ENCODE results near the gene PLA2G4D. TPM values are rescaled to one million over a fixed set of nuclear protein-coding genes. Genes with fewer than 3 reads are reported as not detected.

Gene PLA2G4D
- total RNA-seq, 2 experiments from 2014 or later, result not detected

GRCh38 chr15:42063122-42063848 lies 31.1 kb downstream of the PLA2G4D start:
- POLR2A ChIA-PET, result no interaction called here
- CTCF ChIA-PET, result interaction anchor here (1.1 to 3.7 kb wide), 2 partner anchors 9 to 74 kb away, joined by 4 to 29 read pairs; no protein-coding TSS in a partner anchor

GRCh38 chr15:42062284-42062806 lies 32.0 kb downstream of the PLA2G4D start:
- CTCF ChIA-PET, result interaction anchor here (1.1 to 3.7 kb wide), 2 partner anchors 8 to 73 kb away, joined by 4 to 29 read pairs; no protein-coding TSS in a partner anchor
- POLR2A ChIA-PET, result interaction anchor here (0.6 kb wide), 1 partner anchor 125 kb away, joined by 6 read pairs; no protein-coding TSS in a partner anchor

- ChIA-PET CTCF (interaction anchor here (1.0 to 3.7 kb wide), 3 partner anchors 9 to 71 kb away, joined by 3 to 29 read pairs (median 3); no protein-coding TSS in a partner anchor), POLR2A (no interaction called here)
Measured at GRCh38 chr15:42060797-42061196, 33.6 kb downstream of the PLA2G4D start.

GRCh38 chr15:42060477-42060763 lies 33.9 kb downstream of the PLA2G4D start:
- POLR2A ChIA-PET, result no interaction called here
- CTCF ChIA-PET, result interaction anchor here (1.0 to 3.7 kb wide), 3 partner anchors 9 to 71 kb away, joined by 3 to 29 read pairs (median 3); no protein-coding TSS in a partner anchor

- ChIA-PET POLR2A (no interaction called here), CTCF (interaction anchor here (1.0 to 3.7 kb wide), 5 partner anchors 8 to 71 kb away, joined by 3 to 29 read pairs (median 3); no protein-coding TSS in a partner anchor)
Measured at GRCh38 chr15:42059661-42060476, 34.5 kb downstream of the PLA2G4D start.

GRCh38 chr15:42058791-42059190 lies 35.6 kb downstream of the PLA2G4D start:
- ChIA-PET POLR2A (no interaction called here), CTCF (interaction anchor here (1.2 to 1.6 kb wide), 2 partner anchors 62 to 70 kb away, joined by 3 to 12 read pairs; no protein-coding TSS in a partner anchor)

GRCh38 chr15:42057799-42058646 lies 36.3 kb downstream of the PLA2G4D start:
- POLR2A ChIA-PET, result no interaction called here
- CTCF ChIA-PET, result interaction anchor here (1.0 to 2.4 kb wide), 7 partner anchors 25 to 76 kb away, joined by 3 to 15 read pairs (median 3); no protein-coding TSS in a partner anchor

- ChIA-PET CTCF (interaction anchor here (0.8 to 2.4 kb wide), 8 partner anchors 26 to 153 kb away, joined by 3 to 15 read pairs (median 3); no protein-coding TSS in a partner anchor), POLR2A (no interaction called here)
Measured at GRCh38 chr15:42056934-42057798, 37.2 kb downstream of the PLA2G4D start.

GRCh38 chr15:42053914-42054313 lies 40.4 kb downstream of the PLA2G4D start:
- ChIA-PET CTCF (interaction anchor here (0.9 to 1.1 kb wide), 2 partner anchors 9 to 64 kb away, joined by 3 to 4 read pairs; no protein-coding TSS in a partner anchor), POLR2A (no interaction called here)

GRCh38 chr15:42053010-42053409 lies 41.4 kb downstream of the PLA2G4D start:
- CTCF ChIA-PET, result no interaction called here
- POLR2A ChIA-PET, result interaction anchor here (1.2 kb wide), 1 partner anchor 81 kb away, joined by 6 read pairs; the partner anchor contains the start of gene EHD4

GRCh38 chr15:42050484-42051255 lies 43.7 kb downstream of the PLA2G4D start:
- ChIA-PET POLR2A (no interaction called here), CTCF (interaction anchor here (1.4 to 2.0 kb wide), 2 partner anchors 10 to 61 kb away, joined by 3 to 7 read pairs; no protein-coding TSS in a partner anchor)

GRCh38 chr15:42048821-42049200 lies 45.6 kb downstream of the PLA2G4D start:
- CTCF ChIA-PET, result no interaction called here
- POLR2A ChIA-PET, result no interaction called here

GRCh38 chr15:42048080-42048820 lies 46.1 kb downstream of the PLA2G4D start:
- POLR2A ChIA-PET, result no interaction called here
- CTCF ChIA-PET, result no interaction called here

GRCh38 chr15:42046597-42046996 lies 47.8 kb downstream of the PLA2G4D start:
- CTCF ChIA-PET, result interaction anchor here (1.8 kb wide), 1 partner anchor 57 kb away, joined by 7 read pairs; no protein-coding TSS in a partner anchor
- POLR2A ChIA-PET, result no interaction called here

- CTCF ChIA-PET, result interaction anchor here (1.8 kb wide), 1 partner anchor 55 kb away, joined by 7 read pairs; no protein-coding TSS in a partner anchor
Measured at GRCh38 chr15:42045211-42045615, 49.1 kb downstream of the PLA2G4D start.

GRCh38 chr15:42042602-42043400 lies 51.6 kb downstream of the PLA2G4D start:
- ChIA-PET POLR2A (no interaction called here), CTCF (interaction anchor here (0.8 kb wide), 1 partner anchor 55 kb away, joined by 4 read pairs; no protein-coding TSS in a partner anchor)

More at GRCh38 chr15:42045211-42045615, 49.1 kb downstream of the PLA2G4D start:
- POLR2A ChIA-PET, result no interaction called here

Measured in activated CD8-positive, alpha-beta memory T cell treated with anti-CD3 and anti-CD28 coated beads for 36 hours (primary cell).